ENCODE results near the gene PGS1.
"Not testable (repeated sequence)": the region's sequence is repeated elsewhere in the genome, so short reads cannot be mapped to it uniquely, and the experiment has no call there.

The PGS1 gene

DNA sequence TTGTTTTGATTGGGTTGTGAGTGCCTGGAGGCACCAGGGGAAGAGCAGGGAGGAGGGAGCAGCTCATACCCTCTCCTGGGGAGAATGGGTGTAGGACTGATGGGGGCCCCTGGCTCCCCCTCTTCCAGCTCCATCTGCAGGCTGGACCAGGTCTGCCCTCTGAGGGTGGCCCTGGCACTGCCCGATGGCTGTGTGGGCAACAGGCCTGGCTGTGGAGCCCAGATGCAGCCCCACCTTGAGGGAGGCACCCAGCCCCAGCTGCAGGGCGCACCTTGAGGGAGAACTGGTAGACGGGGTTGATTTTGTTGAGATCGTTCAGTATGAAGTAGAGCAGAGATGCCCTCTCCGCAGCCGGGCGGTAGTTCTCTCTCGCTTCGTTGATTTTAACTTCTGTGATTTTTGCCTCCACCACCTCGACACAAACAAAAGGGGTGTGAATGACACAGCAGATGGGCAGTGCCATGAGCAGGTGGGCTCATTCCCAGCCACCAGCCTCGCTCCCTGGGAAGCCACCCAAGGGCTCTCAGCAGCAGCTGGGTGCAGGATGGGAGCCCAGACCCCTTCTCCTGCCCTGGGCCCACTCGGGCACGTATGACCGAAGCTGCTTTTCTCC lies 71.6 kb downstream of the PGS1 start:
- no peak for DNase-seq

DNA sequence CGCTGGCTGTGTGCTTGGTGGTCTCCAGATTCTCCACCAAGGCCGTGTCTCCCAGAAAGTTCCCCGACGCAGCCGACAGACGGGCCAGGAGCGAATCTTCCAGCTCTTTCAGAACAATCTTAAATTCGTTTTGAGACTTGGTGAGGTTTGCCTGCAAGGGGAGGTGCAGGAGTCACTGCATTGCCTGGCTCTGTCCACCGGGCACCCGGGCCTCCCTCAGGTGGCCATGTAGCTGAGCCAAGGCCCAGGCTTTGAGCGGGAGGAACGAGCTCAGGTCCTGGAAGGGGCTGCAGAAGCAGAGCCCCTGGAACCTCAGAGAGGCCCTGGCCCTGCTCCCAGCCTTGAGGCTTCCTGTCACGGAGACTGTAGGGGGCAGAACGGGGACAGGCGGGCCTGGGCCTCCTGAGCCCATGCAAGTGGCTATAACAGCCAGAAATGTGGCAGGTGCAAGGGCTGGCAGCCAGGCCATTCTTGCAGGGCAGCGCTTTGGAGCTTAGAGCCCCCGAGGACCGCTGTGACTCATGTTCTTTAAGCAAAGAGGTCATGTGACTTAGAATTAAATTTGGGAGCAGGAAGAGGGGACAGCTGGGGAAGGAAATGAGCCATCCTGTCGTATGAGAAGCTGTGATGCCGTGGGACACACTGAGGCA lies 72.4 kb downstream of the PGS1 start:
- DNase-seq, result no peak

DNA sequence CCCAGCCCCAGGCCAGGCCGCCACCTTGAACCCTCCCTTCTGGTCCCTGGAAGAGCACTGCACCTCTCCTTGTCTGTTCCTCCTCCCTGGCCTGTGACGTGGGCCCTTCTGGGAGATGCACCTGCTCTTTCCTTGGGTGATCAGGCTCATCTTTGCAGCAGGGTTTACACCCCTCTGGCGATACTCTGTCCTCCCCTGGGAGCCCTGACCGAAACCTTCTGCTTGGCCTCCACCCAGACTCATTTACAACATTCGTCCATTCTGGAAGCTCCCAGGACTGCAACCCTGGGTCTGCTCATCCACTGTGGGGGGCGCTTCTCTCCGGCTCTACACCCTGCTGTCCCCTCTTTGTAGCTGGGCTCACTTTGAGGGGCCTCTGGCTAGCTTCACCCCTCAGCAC lies 73.3 kb downstream of the PGS1 start:
- DNase-seq, result no peak

DNA sequence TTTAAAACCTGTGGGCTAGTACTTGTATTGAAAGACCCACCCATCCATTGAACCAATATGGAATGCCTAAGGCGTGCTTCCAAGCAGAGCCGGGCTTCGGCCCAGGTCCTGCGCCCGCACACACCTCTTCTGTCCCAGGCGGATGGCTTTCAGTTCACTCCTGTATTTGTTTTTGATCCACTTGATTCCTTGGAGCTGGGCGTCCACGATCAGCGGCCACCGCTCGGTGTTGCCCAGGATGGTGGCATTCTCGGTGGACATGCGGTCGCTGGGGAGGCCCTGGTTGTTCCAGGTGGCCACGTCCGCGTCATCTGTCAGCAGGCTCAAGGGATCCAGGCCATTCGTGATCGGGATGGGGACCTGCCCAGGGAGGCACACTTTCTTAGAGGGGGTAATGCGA lies 75.9 kb downstream of the PGS1 start:
- no peak for DNase-seq

DNA sequence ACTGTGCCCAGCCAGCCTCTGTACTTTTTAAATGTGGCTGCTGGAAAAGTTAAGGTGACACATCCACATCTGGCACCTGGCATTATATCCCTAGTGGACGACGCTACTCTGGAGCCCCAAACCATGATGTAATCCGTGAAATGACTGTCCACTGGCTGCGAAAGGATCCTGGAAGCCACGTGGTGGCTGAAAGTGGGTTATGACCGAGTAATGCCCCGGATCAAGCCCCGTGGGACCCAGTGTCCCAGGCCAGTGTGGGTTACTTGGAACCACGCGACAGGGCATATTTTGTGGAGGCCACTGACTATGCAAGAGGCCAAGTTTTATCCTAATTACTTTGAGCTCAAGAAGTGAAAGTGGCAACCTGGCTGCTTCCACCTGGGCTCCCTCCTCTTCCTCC lies 79.6 kb downstream of the PGS1 start:
- DNase-seq, result no peak

DNA sequence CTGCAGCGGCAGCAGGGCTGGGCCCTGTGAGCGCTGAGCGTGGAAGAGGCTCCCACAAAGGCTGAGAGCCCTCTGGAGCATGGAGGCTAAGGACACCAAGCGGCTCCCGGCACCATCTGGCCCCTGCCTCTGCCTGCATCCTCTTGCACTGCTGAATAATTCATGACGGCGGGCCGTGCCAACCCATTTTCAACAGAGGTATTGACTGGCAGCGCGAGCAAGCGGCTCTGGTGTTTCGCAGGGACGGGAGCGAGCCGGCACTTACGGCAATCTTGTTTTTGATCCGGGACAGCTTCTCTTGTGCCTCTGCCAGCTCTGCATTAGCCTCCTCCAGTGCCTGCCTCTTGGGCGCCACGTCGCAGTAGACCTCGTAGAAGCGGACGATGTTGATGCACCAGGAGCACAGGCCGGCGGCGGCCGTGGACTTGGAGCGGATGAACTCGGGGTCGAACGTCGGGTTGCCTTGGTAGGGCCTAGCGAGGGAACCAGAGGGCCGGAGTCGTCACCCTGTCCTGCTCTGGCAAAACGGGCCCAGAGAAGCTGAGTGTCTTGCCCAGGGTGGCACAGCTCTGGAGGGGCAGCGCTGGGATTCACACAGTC lies 80.4 kb downstream of the PGS1 start:
- DNase-seq, result no peak

DNA sequence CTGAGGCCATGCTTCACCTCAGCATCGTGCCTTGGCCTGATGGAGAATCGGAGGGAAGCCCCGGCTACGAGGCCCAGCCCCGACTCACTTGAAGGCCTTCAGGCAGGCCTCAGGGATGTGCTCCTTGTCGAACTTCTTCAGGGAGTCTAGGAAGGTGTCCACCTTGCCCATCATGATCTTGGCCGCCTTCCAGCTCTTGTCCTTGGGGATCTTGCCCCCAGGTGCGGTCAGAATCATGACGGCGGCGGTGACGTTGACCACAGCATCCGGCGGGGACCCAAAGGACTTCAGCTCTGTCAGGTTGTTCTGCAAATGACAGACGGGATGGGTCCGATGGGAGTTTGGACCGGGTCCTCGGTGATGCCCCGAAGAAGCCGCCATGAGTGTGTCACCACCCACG lies 81.2 kb downstream of the PGS1 start:
- DNase-seq, result no peak

DNA sequence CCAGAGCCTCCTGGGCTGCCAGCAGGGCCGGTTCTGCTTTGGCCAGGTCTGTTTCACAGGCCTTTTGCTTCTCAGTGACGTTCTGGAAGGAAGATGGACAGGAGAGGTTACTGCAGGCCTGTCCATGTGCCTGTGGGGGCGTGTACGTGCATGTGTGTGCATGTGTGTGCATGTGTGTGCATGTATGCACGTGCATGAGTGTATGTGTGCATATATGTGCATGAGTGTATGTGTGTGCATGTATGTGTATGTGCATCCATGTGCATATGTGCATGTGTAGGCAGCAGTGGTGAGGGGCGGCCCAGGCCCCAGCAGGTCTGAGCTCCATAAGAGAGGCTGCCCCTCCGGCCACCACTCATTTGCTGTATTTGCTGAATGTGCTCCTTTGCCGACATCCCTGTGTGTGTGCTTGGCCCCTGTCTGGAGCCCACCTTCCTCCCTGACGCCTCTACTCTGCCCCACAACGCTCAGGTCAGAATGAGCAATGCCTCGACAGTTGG lies 81.8 kb downstream of the PGS1 start:
- no peak for DNase-seq

DNA sequence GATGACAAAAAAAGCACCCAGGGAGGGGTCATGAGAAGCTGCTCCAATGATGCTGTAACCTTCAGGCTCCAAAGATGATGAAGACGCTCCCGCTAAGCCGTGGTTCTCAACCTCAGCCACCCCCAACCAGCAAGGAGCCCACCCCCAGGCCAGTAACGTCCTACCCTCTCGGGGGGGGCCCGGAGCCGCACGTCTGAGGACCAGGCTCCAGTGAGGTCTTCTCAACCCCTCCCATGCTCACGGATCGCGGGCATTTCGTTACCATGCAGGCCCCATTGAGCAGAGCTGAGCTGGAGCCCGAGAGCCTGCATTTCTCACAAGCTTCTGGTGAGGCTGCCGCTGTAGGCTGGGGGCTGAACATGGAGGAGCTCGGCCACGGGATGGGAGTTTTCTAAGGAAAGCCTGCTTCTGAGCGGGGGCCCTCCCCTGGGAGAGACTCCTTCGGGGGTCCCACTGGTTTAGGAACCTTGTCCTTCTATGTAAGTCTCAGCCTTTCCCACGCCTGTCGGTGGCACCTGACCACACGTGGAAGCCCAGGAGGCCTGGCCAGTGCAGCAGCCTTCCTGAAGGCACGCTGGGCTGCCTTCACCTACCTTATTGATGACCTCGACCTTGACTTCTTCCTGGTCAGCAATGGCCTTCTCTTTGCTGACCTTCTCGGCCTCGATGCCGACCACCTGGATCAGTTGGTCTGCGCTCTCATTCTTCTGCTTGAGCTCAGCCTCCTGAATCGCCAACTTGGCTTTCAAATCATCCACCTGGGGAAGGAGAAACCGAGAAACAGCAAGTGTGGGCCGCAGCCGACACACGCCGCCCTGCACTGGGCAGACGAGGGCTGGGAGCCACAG lies 82.7 kb downstream of the PGS1 start:
- no peak for DNase-seq

DNA sequence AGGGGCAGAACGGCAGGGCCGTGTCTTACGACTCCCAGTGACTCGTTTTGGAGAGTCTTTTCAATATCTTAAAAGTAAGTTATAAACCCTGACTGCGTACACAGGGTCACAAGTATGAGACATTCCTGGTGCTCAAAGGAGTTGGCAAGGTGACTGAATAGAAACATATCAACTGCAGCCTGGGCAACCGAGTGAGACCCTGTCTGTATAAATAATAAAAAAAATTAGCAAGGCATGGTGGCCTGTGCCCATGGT lies 83.3 kb downstream of the PGS1 start:
- no peak for DNase-seq

DNA sequence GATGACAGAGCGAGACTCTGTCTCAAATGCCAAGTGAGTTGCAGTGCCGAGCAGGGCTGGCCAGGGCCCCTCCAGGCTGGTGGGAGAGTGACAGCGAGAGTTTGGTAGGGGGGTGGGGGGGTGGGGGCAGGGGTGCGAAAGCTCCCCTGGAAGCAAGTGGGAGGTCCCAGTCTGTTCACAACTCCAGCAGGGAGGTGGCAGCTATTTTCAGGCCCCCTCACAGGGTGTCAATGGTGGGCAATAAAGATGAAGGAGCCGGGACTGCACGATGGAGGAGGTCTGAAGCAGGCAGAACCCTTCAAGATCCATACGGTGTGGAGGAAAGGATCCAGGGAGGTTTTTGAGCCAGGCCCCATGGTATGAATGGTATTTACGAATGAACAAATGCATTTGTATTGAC lies 83.7 kb downstream of the PGS1 start:
- no peak for DNase-seq

DNA sequence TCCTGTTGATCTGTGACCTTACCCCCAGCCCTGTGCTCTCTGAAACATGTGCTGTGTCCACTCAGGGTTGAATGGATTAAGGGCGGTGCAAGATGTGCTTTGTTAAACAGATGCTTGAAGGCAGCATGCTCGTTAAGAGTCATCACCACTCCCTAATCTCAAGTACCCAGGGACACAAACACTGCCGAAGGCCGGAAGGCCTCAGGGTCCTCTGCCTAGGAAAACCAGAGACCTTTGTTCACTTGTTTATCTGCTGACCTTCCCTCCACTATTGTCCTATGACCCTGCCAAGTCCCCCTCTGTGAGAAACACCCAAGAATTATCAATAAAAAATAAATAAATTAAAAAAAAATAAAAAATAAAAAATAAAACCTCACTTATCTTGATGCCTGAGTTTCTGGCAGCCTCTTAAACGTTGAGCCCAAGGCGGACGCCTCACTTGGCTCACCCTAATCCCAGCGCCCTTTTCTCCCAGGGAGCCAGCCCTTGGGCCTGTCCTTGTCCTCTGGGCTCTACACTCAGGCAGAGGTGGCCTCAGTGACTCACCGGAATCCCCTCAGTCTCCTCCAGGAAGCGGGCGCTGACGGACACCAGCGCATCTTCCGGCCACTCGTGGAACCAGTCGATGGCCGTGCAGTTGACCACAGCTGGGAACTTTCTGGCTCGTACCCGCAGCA lies 87.8 kb downstream of the PGS1 start:
- not testable (repeated sequence) for DNase-seq

DNA sequence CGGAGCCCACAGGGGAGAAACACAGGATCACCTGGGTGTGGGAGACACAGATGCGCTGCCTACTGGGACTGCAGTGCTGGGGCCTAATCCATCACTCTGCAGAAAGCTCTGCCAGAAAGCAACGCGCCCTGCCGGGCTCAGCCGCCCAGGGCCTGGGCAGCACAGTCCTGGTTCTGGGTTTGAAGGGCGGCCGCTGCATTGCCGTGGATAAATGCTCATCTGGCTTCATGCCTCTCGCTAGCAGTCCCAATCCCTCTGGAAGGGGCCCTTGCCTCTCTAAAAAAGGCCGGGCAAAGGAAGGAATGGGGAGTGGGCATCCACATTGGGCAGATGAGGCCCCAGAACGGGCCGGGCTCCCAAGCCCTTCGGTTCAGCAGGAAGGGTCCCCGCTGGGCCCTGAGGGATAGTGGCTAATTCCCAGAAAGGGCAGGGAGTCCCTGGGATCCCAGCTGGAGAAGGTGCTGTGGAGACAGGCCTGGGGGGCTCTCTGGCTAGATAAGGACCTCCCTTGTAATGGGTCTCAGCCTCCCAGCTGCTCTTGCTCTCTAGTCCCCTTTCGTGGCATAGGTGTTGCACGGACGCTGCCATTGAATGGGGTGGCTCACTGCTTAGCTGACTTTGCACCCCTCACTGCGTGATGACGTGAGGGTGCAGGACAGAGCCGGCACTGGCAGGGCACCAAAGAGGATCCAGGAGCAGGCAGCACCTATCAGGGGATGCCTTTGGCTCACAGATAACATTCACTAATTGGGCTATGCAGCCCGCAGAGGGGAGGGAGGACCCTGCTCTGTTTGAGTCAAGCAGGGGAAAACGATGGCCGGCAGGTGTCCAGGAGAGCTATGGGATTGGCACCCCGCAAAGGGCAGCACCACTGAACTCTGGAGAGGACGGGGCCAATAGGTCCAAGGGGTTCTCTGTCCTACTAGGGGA lies 88.6 kb downstream of the PGS1 start:
- no peak for DNase-seq

DNA sequence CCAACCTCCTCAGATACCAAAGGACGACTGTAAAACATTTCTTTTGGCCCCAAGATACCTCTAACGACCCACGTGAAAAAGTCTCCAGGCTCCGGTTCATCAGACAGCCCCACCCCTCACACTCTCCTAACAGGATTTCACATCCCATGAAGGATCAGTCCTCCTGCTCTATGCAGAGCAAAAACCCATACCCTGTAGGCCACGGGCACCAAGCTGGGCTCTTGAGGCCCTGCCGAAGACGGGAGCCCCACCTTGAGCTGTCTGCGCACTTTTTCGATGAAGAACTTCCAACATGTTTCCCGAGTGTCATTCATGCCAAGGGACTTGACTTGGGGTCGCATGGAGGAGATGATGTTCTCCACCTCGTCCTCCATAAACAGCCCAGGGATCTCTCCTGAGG lies 89.9 kb downstream of the PGS1 start:
- no peak for DNase-seq

DNA sequence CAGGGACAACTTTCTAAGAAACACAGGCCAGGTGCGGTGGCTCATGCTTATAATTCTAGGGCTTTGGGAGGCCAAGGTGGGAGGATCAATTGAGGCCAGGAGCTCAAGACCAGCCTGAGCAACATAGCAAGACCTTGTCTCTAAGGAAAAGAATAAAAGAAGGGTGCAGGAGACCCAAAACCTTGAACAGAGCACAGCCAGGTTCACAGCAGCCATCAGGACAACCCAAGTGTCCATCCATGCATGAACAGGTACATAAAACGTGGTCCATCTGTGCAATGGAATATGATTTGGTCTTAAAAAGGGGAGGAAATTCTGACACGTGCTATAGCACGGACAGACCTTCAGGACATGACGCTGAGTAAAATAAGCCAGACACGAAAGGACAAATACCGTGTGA lies 91.0 kb downstream of the PGS1 start:
- DNase-seq, result no peak

DNA sequence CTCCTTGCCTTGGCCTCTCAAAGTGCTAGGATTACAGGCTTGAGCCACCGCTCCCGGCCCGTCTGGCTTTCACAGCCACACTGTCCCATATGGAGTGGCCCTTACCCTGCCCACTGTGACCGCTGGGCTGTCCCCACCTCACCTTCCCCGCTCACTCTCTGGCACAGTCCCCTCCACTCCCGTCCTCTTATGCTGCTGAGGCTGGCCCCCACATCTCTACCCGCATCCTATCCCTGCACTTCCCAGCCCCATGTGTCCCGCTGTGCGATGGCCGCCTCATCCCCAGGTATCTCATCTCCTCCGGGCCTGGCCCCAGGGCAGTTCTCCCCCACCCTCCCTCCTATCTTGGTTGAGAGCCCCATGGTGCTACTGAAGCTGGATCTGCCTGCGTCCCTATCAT lies 93.2 kb downstream of the PGS1 start:
- DNase-seq, result no peak

DNA sequence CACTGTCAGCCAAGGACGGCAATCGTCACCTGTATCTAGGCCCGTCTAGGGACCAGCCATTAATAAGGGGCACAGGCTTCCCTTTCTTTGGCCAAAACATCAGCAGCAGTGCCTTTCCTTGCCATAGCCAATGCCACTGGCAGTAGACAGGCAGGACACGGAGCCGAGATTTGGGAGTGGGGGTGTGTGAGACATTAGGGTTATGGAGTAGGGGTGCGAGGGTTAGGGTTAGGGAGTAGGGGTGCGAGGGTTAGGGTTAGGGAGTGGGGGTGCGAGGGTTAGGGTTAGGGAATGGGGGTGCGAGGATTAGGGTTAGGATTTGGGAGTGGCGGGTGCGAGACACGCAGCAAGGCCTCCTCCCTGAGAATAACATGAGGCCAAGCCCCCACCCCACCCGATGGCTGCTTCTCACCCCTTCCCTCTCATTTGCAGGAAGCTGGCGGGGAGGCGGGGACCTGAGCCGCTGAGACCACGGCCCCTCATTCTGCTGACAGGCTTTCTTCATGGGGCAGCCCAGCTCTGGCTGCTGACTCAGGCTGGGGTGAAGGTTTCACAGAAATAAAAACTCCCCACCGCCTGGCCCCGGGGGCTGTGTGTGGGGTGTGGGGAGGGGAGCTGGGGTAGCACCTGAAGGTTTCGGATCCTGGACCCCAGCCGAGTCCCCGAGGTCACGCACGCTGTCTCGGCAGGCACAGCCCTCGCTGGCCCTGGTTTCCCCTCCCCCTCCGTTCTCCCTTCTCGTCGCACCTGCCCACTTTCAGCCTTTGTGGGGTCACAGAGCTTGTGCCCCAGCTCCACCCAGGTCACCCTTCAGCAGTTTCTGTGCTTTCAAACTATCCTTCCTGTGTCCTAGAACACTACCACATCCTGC lies 93.8 kb downstream of the PGS1 start:
- no peak for DNase-seq

DNA sequence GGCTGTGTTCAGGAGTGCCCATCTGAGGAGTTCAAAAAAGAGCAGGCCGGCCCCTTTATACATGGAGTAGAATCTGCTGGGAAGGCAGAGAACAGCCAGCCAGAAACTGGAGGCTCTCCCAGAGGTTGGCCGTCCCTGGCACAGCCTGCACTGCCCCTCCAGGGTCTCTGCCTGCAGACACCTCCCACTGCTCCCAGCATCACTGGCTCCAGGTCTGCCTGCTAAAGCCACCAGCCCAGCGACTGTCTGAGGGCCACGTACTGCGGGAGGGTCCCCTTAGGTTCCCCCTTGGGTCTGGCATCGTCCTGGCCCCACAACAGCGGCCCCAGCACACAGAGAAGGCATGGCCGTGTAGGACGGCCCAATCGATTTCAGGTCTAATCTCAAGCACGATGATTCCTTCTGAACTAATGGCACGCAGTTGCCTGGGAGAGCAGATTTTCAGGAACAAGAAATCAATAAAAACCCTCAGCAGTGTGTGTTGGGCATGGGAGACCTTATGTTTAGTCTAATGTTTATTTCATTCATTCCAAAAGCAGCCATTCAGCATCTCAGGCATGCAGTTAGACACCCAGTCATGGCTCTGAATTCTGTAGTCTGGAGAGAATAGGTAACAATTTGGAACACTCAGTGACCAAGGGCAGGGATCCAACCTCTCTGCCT lies 95.6 kb downstream of the PGS1 start:
- DNase-seq, result no peak
